ENCODE results near the gene NMNAT2.
A peak's percentile ranks its signal among the peaks of the same experiment; 100 is the strongest.
"Not testable (repeated sequence)": the region's sequence is repeated elsewhere in the genome, so short reads cannot be mapped to it uniquely, and the experiment has no call there.

NMNAT2 gene

GRCh38 chr1:183285746-183286145 lies 132.4 kb downstream of the NMNAT2 start:
- DNase-seq (ENCODE audit: low read depth) = peak; percentile 65

- DNase-seq (ENCODE audit: low read depth) = no peak
These were observed 132.9 kb downstream of the NMNAT2 start for GRCh38 chr1:183285256-183285655.

- no peak for DNase-seq (ENCODE audit: low read depth)
These were observed 134.1 kb downstream of the NMNAT2 start for GRCh38 chr1:183284086-183284485.

- no peak for DNase-seq (ENCODE audit: low read depth)
These were observed 134.9 kb downstream of the NMNAT2 start for GRCh38 chr1:183283286-183283685.

- DNase-seq (ENCODE audit: low read depth) = no peak
These were observed 135.9 kb downstream of the NMNAT2 start for GRCh38 chr1:183282101-183282855.

- DNase-seq (ENCODE audit: low read depth) = peak; percentile 93
These were observed 136.6 kb downstream of the NMNAT2 start for GRCh38 chr1:183281553-183282091.

- DNase-seq (ENCODE audit: low read depth) = peak; percentile 73
These were observed 137.1 kb downstream of the NMNAT2 start for GRCh38 chr1:183281039-183281438.

- DNase-seq (ENCODE audit: low read depth) = peak; percentile 99
These were observed 138.3 kb downstream of the NMNAT2 start for GRCh38 chr1:183279835-183280234.

- DNase-seq (ENCODE audit: low read depth) = peak; percentile 96
These were observed 139.2 kb downstream of the NMNAT2 start for GRCh38 chr1:183278739-183279591.

GRCh38 chr1:183277821-183278738 lies 140.1 kb downstream of the NMNAT2 start:
- peak; percentile 83 for DNase-seq (ENCODE audit: low read depth)

- peak; percentile 51 for DNase-seq (ENCODE audit: low read depth)
These were observed 141.6 kb downstream of the NMNAT2 start for GRCh38 chr1:183276386-183277080.

GRCh38 chr1:183275322-183275721 lies 142.9 kb downstream of the NMNAT2 start:
- no peak for DNase-seq (ENCODE audit: low read depth)

- no peak for DNase-seq (ENCODE audit: low read depth)
These were observed 143.3 kb downstream of the NMNAT2 start for GRCh38 chr1:183274836-183275235.

- DNase-seq (ENCODE audit: low read depth) = not testable (repeated sequence)
These were observed 144.2 kb downstream of the NMNAT2 start for GRCh38 chr1:183273984-183274383.

- DNase-seq (ENCODE audit: low read depth) = peak; percentile 79
These were observed 144.9 kb downstream of the NMNAT2 start for GRCh38 chr1:183273300-183273699.

GRCh38 chr1:183272390-183272848 lies 145.8 kb downstream of the NMNAT2 start:
- DNase-seq (ENCODE audit: low read depth) = peak; percentile 99

- peak; percentile 96 for DNase-seq (ENCODE audit: low read depth)
These were observed 147.5 kb downstream of the NMNAT2 start for GRCh38 chr1:183270541-183271141.

- DNase-seq (ENCODE audit: low read depth) = peak; percentile 98
These were observed 150.3 kb downstream of the NMNAT2 start for GRCh38 chr1:183267646-183268431.

- no peak for DNase-seq (ENCODE audit: low read depth)
These were observed 154.1 kb downstream of the NMNAT2 start for GRCh38 chr1:183263886-183264602.
